Small intestine (tissue), 7 donors: ENCODE measurements around the gene IFI30. TPM values are rescaled to one million over a fixed set of nuclear protein-coding genes. Genes with fewer than 3 reads are reported as not detected.

Source experiments
- DNase-seq, 2 donors: peaks; one replicate each; pipeline versions ENCODE4 v3.0.0 to v3.0.0-alpha.2; 2013
- FAIRE-seq: peaks from 2 replicates; lab custom pipeline; 2012; peaks lifted over from hg19 to GRCh38; lab: Jason Lieb, UNC
- H3K27ac ChIP-seq, 3 donors: one replicate each; pipeline ENCODE4 v1.5.1; 2013; ENCODE audit warnings: low read length in 2 of 3, mild to moderate bottlenecking in 2 of 3, control low read depth in 1 of 3, inconsistent platforms in 1 of 3, low read depth in 1 of 3, moderate library complexity in 1 of 3
- H3K27me3 ChIP-seq, 3 donors: one replicate each; pipeline ENCODE4 v1.6.1; 2013; ENCODE audit warnings: low read length in 3 of 3, inconsistent platforms in 1 of 3; ENCODE audit not compliant: control insufficient read depth in 3 of 3, insufficient read depth in 3 of 3
- H3K36me3 ChIP-seq, 3 donors: one replicate each; pipeline ENCODE4 v1.6.1; 2013; ENCODE audit warnings: low read length in 3 of 3, inconsistent platforms in 1 of 3, low read depth in 1 of 3, mild to moderate bottlenecking in 1 of 3, moderate library complexity in 1 of 3; ENCODE audit not compliant: control insufficient read depth in 3 of 3, insufficient read depth in 2 of 3
- H3K4me1 ChIP-seq, 3 donors: one replicate each; pipeline ENCODE4 v1.6.1; 2013; ENCODE audit warnings: low read length in 2 of 3, inconsistent platforms in 1 of 3, low read depth in 1 of 3, mild to moderate bottlenecking in 1 of 3, moderate library complexity in 1 of 3; ENCODE audit not compliant: control insufficient read depth in 3 of 3, insufficient read depth in 2 of 3
- H3K4me3 ChIP-seq, 3 donors: one replicate each; pipeline ENCODE4 v1.5.1; 2013; ENCODE audit warnings: low read length in 3 of 3, control low read depth in 1 of 3, inconsistent platforms in 1 of 3, low read depth in 1 of 3, mild to moderate bottlenecking in 1 of 3, moderate library complexity in 1 of 3
- H3K9me3 ChIP-seq, 2 donors: one replicate each; pipeline ENCODE4 v1.6.1; 2013; ENCODE audit warnings: low read depth in 1 of 2, low read length in 1 of 2; ENCODE audit not compliant: control insufficient read depth in 2 of 2, insufficient read depth in 1 of 2
- WGBS, 3 donors: extraction: QIAGEN DNeasy Blood & Tissue Kit; methylation state at CpG; one replicate each; pipeline ENCODE4 v1.1.7; 2013; 5-methylcytosine and 5-hydroxymethylcytosine counted together
- polyA plus RNA-seq, 4 donors: library from polyadenylated mRNA; stranded (reverse) in 3 of 4; unstranded in 1 of 4; fragments of 200-250 nt in 3 of 4; fragments of 120-200 nt in 1 of 4; gene quantifications; one replicate each; pipeline versions ENCODE4 v1.2.1 to v1.2.3, GENCODE V29; 2013
- donor health status: healthy with polysubstance abuse.
- donor health status: control.
- donor health status: control.
- donor health status: Bipolar disorder and iron deficiency.
- donor health status: healthy.

Gene IFI30
- polyA plus RNA-seq, 4 donors, result 51.9 to 480 (median 135) TPM

GRCh38 chr19:18135712-18136584 is 37.7 kb upstream of the IFI30 start:
- Histone ChIP-seq H3K27ac (peak overlapping the region; percentile 59 to 88 (median 77)), H3K4me1 (peaks cover 0 to 20% (median 2%) of the 10 kb centered on the region in 3 donors), H3K4me3 (no peak overlapping the region), H3K9me3 (peaks cover 0 to 4% of the 10 kb centered on the region in 2 donors), H3K27me3 (no peaks in the 10 kb centered on the region), H3K36me3 (peaks cover 22 to 90% (median 33%) of the 10 kb centered on the region in 3 donors)
- 39 to 79% (median 62%) methylated on average over 18 of the region's 18 CpGs for WGBS, 3 donors
- FAIRE-seq (no peak), DNase-seq (peak; percentile 98)

- Histone ChIP-seq H3K27ac (no peak overlapping the region), H3K4me1 (peaks cover 0 to 20% (median 2%) of the 10 kb centered on the region in 3 donors), H3K27me3 (no peaks in the 10 kb centered on the region), H3K36me3 (peaks cover 23 to 87% (median 32%) of the 10 kb centered on the region in 3 donors), H3K9me3 (peaks cover 0 to 4% of the 10 kb centered on the region in 2 donors), H3K4me3 (no peak overlapping the region)
- 49 to 76% (median 64%) methylated on average over 10 to 11 of the region's 11 CpGs for WGBS, 3 donors
- no peak for DNase-seq
- FAIRE-seq, result no peak
Observed at GRCh38 chr19:18137242-18137641, 36.4 kb upstream of the IFI30 start.

- peaks cover 20 to 87% (median 29%) of the 10 kb centered on the region in 3 donors for H3K36me3 ChIP-seq
- H3K9me3 ChIP-seq, result peaks cover 0 to 4% of the 10 kb centered on the region in 2 donors
- DNase-seq, result no peak
- H3K27me3 ChIP-seq, result no peaks in the 10 kb centered on the region
- peaks cover 0 to 20% (median 2%) of the 10 kb centered on the region in 3 donors for H3K4me1 ChIP-seq
- H3K4me3 ChIP-seq, result no peak overlapping the region
- no peak overlapping the region for H3K27ac ChIP-seq
- no peak for FAIRE-seq
- 92 to 95% (median 92%) methylated on average over 9 of the region's 9 CpGs for WGBS, 3 donors
Observed at GRCh38 chr19:18137657-18138339, 35.8 kb upstream of the IFI30 start.

DNA sequence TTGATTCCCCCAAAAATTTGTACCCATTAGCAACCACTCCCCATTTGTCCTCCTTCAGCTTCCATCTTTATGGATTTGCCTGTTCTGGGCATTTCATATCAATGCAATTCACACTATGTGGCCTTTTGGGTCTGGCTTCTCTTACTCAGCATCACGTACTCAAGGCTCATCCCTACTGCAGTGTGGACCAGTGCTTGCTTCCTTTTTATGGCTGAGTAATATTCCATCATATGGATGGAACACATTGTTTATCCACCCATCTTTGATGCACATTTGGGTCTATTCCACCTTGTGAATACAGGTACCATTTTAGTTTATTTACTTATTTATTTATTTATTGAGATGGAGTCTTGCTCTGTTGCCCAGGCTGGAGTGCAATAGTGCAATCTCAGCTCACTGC is 33.1 kb upstream of the IFI30 start:
- H3K36me3 ChIP-seq, result peaks cover 19 to 87% (median 42%) of the 10 kb centered on the region in 3 donors

GRCh38 chr19:18141031-18141430 is 32.6 kb upstream of the IFI30 start:
- H3K4me3 ChIP-seq, result no peak overlapping the region
- peaks cover 0 to 14% (median 0%) of the 10 kb centered on the region in 3 donors for H3K4me1 ChIP-seq
- DNase-seq (no peak), FAIRE-seq (no peak)
- peaks cover 21 to 89% (median 42%) of the 10 kb centered on the region in 3 donors for H3K36me3 ChIP-seq
- 92 to 95% (median 94%) methylated on average over 6 of the region's 6 CpGs for WGBS, 3 donors
- no peaks in the 10 kb centered on the region for H3K9me3 ChIP-seq
- H3K27ac ChIP-seq, result no peak overlapping the region
- no peaks in the 10 kb centered on the region for H3K27me3 ChIP-seq

More for the DNA sequence above, 33.1 kb upstream of the IFI30 start:
- peaks cover 0 to 4% of the 10 kb centered on the region in 2 donors for H3K9me3 ChIP-seq
- no peak overlapping the region for H3K4me3 ChIP-seq
- H3K27me3 ChIP-seq, result no peaks in the 10 kb centered on the region
- FAIRE-seq, result no peak
- no peak overlapping the region for H3K27ac ChIP-seq
- H3K4me1 ChIP-seq, result peaks cover 0 to 18% (median 2%) of the 10 kb centered on the region in 3 donors
- no peak for DNase-seq
- 95 to 100% (median 100%) methylated on average over 1 of the region's 1 CpG for WGBS, 3 donors

- Histone ChIP-seq H3K4me1 (no peaks in the 10 kb centered on the region), H3K9me3 (no peaks in the 10 kb centered on the region), H3K4me3 (no peak overlapping the region), H3K36me3 (peaks cover 20 to 89% (median 45%) of the 10 kb centered on the region in 3 donors), H3K27ac (no peak overlapping the region), H3K27me3 (no peaks in the 10 kb centered on the region)
- no peak for DNase-seq
- 92 to 95% (median 94%) methylated on average over 3 of the region's 3 CpGs for WGBS, 3 donors
- no peak for FAIRE-seq
Observed at GRCh38 chr19:18143902-18144301, 29.7 kb upstream of the IFI30 start.

- DNase-seq (no peak), FAIRE-seq (no peak)
- H3K27ac ChIP-seq, result no peak overlapping the region
- H3K4me1 ChIP-seq, result no peaks in the 10 kb centered on the region
- H3K9me3 ChIP-seq, result no peaks in the 10 kb centered on the region
- no peaks in the 10 kb centered on the region for H3K27me3 ChIP-seq
- no peak overlapping the region for H3K4me3 ChIP-seq
- WGBS, 3 donors, result 83 to 90% (median 90%) methylated on average over 14 to 16 of the region's 16 CpGs
- peaks cover 20 to 88% (median 43%) of the 10 kb centered on the region in 3 donors for H3K36me3 ChIP-seq
Observed at GRCh38 chr19:18144361-18144760, 29.3 kb upstream of the IFI30 start.

GRCh38 chr19:18144906-18145305 is 28.7 kb upstream of the IFI30 start:
- no peaks in the 10 kb centered on the region for H3K27me3 ChIP-seq
- no peaks in the 10 kb centered on the region for H3K4me1 ChIP-seq
- FAIRE-seq (no peak), DNase-seq (no peak)
- no peak overlapping the region for H3K4me3 ChIP-seq
- no peaks in the 10 kb centered on the region for H3K9me3 ChIP-seq
- peaks cover 20 to 91% (median 46%) of the 10 kb centered on the region in 3 donors for H3K36me3 ChIP-seq
- H3K27ac ChIP-seq, result no peak overlapping the region
- WGBS, 3 donors, result 96 to 98% (median 97%) methylated on average over 21 to 28 of the region's 28 CpGs
